ENCODE results near the gene GSE1.

GSE1 gene

GRCh38 chr16:85624646-85625045, 11.5 kb downstream of the GSE1 start:
- Histone ChIP-seq H3K9me2 (replicated peaks; ENCODE audit: control insufficient read depth, low read length) (no peaks in the 10 kb centered on the region), H3K27ac (ENCODE audit: low read depth, low read length) (no peak overlapping the region), H3K4me2 (ENCODE audit: low read length) (no peak overlapping the region), H4K20me1 (ENCODE audit: control insufficient read depth, insufficient read depth, low read depth, low read length) (peaks cover 15% of the 10 kb centered on the region; the same call in 1 of the 2 replicates), H3K9me3 (ENCODE audit: control insufficient read depth, insufficient read depth, low read length) (no peaks in the 10 kb centered on the region), H3F3A (ENCODE audit: control insufficient read depth, insufficient read depth) (no peaks in the 10 kb centered on the region), H3K27me3 (ENCODE audit: control insufficient read depth, low read length) (no peaks in the 10 kb centered on the region), H3K4me3 (ENCODE audit: low read length) (no peak overlapping the region), H3K4me1 (ENCODE audit: control insufficient read depth, low read length) (no peaks in the 10 kb centered on the region), H3K79me2 (ENCODE audit: control insufficient read depth, low read length) (peaks cover 97% of the 10 kb centered on the region), H3K36me3 (ENCODE audit: control insufficient read depth, low read length) (no peaks in the 10 kb centered on the region)
- TF ChIP-seq, protein P1, sequence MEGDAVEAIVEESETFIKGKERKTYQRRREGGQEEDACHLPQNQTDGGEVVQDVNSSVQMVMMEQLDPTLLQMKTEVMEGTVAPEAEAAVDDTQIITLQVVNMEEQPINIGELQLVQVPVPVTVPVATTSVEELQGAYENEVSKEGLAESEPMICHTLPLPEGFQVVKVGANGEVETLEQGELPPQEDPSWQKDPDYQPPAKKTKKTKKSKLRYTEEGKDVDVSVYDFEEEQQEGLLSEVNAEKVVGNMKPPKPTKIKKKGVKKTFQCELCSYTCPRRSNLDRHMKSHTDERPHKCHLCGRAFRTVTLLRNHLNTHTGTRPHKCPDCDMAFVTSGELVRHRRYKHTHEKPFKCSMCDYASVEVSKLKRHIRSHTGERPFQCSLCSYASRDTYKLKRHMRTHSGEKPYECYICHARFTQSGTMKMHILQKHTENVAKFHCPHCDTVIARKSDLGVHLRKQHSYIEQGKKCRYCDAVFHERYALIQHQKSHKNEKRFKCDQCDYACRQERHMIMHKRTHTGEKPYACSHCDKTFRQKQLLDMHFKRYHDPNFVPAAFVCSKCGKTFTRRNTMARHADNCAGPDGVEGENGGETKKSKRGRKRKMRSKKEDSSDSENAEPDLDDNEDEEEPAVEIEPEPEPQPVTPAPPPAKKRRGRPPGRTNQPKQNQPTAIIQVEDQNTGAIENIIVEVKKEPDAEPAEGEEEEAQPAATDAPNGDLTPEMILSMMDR (IDR thresholded peaks at IDR 0.05; ENCODE audit: low read depth, low read length, poor library complexity, severe bottlenecking), result no peak
- TF ChIP-seq EZH2phosphoT487 (IDR thresholded peaks at IDR 0.05; ENCODE audit: borderline replicate concordance, low read length), result no peak

DNA sequence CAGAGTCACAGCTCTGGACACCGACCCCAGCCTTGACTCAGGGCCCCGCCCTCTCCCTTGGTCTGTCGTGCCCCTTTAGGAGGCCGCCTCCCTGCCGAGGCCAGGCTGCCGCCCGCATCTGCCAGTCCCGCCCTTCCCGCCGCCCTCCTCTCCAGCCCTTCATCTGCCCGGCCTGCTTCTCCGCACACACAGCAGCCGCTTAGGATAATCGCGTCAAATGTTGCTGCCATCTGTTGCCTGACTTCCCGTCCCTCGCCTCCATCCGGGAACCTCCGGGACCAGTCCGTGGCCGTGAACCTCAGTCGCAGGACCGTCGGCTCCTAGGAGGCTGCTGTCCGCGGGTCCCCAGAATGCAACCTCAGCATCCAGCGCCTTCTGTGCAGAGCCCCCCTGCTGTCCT, 11.9 kb downstream of the GSE1 start:
- no peaks in the 10 kb centered on the region for H3K4me1 ChIP-seq (ENCODE audit: control insufficient read depth, low read length)
- no peak overlapping the region for H3K27ac ChIP-seq (ENCODE audit: low read depth, low read length)
- H3K9me2 ChIP-seq (replicated peaks; ENCODE audit: control insufficient read depth, low read length), result no peaks in the 10 kb centered on the region
- no peaks in the 10 kb centered on the region for H3F3A ChIP-seq (ENCODE audit: control insufficient read depth, insufficient read depth)
- no peak overlapping the region for H3K4me2 ChIP-seq (ENCODE audit: low read length)
- peaks cover 97% of the 10 kb centered on the region for H3K79me2 ChIP-seq (ENCODE audit: control insufficient read depth, low read length)
- no peaks in the 10 kb centered on the region for H3K36me3 ChIP-seq (ENCODE audit: control insufficient read depth, low read length)
- no peaks in the 10 kb centered on the region for H3K27me3 ChIP-seq (ENCODE audit: control insufficient read depth, low read length)
- H3K4me3 ChIP-seq (ENCODE audit: low read length), result no peak overlapping the region
- TF ChIP-seq EZH2phosphoT487 (IDR thresholded peaks at IDR 0.05; ENCODE audit: borderline replicate concordance, low read length), result no peak
- TF ChIP-seq, protein P1 (IDR thresholded peaks at IDR 0.05; ENCODE audit: low read depth, low read length, poor library complexity, severe bottlenecking), result no peak
- peaks cover 15% of the 10 kb centered on the region; the same call in 1 of the 2 replicates for H4K20me1 ChIP-seq (ENCODE audit: control insufficient read depth, insufficient read depth, low read depth, low read length)
- no peaks in the 10 kb centered on the region for H3K9me3 ChIP-seq (ENCODE audit: control insufficient read depth, insufficient read depth, low read length)

- no peak overlapping the region for H3K27ac ChIP-seq (ENCODE audit: low read depth, low read length)
- H3K4me3 ChIP-seq (ENCODE audit: low read length), result no peak overlapping the region
- TF ChIP-seq, protein P1 (IDR thresholded peaks at IDR 0.05; ENCODE audit: low read depth, low read length, poor library complexity, severe bottlenecking), result no peak
- no peak for TF ChIP-seq EZH2phosphoT487 (IDR thresholded peaks at IDR 0.05; ENCODE audit: borderline replicate concordance, low read length)
- H3K4me1 ChIP-seq (ENCODE audit: control insufficient read depth, low read length), result no peaks in the 10 kb centered on the region
- no peaks in the 10 kb centered on the region for H3K9me2 ChIP-seq (replicated peaks; ENCODE audit: control insufficient read depth, low read length)
- no peaks in the 10 kb centered on the region for H3K27me3 ChIP-seq (ENCODE audit: control insufficient read depth, low read length)
- no peaks in the 10 kb centered on the region for H3K36me3 ChIP-seq (ENCODE audit: control insufficient read depth, low read length)
- H3K9me3 ChIP-seq (ENCODE audit: control insufficient read depth, insufficient read depth, low read length), result no peaks in the 10 kb centered on the region
- H3K4me2 ChIP-seq (ENCODE audit: low read length), result no peak overlapping the region
- H3K79me2 ChIP-seq (ENCODE audit: control insufficient read depth, low read length), result peaks cover 97% of the 10 kb centered on the region
- H3F3A ChIP-seq (ENCODE audit: control insufficient read depth, insufficient read depth), result no peaks in the 10 kb centered on the region
- H4K20me1 ChIP-seq (ENCODE audit: control insufficient read depth, insufficient read depth, low read depth, low read length), result peaks cover 12% of the 10 kb centered on the region; the same call in 1 of the 2 replicates
These were observed 12.5 kb downstream of the GSE1 start for GRCh38 chr16:85625485-85626117.

Data from DOHH2 (cell line).